ENCODE results near the gene FAM169A.
"Not testable (repeated sequence)": the region's sequence is repeated elsewhere in the genome, so short reads cannot be mapped to it uniquely, and the experiment has no call there.

FAM169A gene

DNA sequence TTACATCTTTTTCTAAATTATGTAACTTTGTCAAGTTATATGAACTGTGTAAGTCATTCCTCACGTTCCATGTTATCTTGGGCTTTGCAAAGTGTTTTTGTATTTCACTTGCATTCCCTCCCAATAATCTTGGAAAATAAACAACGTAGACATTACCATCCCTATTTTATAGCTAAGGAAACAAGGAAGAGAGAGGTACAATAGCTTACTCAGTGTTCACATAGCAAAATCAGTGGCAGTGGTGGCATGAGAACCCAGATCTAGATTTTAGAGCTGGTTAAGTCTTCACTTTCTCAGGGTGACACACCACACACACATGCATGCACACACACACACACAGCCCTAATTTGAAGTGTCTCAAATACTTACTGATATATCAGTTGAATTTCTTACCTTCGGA is 65.0 kb downstream of the FAM169A start:
- DNase-seq (ENCODE audit: low read depth): no peak

- peak; percentile 57 for DNase-seq (ENCODE audit: low read depth)
Observed at GRCh38 chr5:74798977-74799911, 66.9 kb downstream of the FAM169A start.

GRCh38 chr5:74791669-74792068 is 74.5 kb downstream of the FAM169A start:
- DNase-seq (ENCODE audit: low read depth): not testable (repeated sequence)

DNA sequence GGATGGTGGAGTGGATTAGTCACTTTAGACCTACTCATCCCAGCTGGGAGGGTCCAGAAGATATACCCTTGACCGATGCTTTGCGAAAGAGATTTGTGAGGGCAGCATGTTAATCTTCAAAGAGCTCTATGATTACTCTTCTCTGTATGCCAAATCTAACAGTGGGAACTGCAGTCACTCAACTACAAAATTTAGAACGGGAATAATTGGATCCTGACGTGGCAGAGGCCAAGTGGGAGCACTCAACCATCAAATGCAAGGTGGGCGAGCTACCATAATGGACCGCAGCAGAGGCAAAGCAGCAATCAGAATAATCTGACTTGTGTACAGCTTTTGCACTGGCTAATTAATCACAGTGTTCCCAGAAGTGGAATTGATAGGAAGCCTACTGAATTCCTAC is 78.8 kb downstream of the FAM169A start:
- DNase-seq (ENCODE audit: low read depth): no peak

GRCh38 chr5:74786851-74787250 is 79.3 kb downstream of the FAM169A start:
- DNase-seq (ENCODE audit: low read depth): no peak

- no peak for DNase-seq (ENCODE audit: low read depth)
Observed at GRCh38 chr5:74778609-74779008, 87.6 kb downstream of the FAM169A start.

DNA sequence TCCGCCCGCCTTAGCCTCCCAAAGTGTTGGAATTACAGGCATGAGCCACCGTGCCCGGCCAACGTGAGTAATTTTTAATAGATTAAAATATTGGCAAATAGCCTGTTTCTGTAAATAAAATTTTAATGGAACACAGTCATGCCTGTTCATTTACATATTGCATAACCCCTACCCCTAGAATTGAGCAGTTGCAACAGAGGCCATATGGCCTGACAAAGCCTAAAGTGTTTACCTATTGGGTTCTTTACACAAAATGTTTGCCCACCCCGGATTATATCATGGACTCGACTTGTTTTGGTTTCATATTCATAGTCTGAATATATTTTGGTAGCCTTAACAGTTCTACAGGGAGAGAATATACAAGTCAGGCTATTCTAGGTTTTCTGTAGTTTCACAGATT is 93.8 kb downstream of the FAM169A start:
- no peak for DNase-seq (ENCODE audit: low read depth)

GRCh38 chr5:74767579-74767913 is 98.6 kb downstream of the FAM169A start:
- peak; percentile 69 for DNase-seq (ENCODE audit: low read depth)

DNA sequence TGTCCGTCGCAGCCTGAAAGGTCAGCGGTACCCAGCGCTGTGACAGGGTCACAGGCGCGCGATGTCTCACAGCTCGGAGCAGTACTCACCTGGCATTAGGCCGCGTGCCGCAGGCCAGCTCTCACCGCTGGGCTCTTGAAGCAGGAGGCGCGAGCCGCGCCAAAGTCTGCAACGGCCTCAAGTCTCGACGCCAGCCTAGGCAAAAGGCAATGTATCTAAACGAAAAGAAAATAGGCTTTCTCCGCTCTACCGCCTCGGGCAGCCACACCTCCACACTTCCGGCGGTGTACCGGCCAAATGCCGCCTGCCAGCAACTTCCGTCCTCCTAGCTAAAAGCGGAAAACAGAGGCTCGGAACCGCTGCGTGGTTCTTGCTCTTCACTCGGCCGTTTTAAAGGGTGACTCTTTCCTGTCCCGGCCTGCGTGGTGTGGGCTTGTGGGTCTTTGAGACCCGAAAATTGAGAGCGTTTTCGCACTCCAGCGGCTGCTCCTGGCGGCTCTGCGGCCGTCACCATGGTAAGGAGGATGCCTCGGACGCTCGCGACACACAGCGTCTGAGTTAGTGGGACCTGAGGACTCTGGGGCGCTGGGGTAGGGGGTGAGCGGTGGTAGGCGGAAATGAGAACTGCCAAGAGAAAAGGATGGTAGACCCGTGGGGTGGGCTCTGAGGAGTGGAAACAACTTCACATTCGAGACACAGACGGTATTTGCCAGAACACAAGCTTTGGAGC is 99.2 kb downstream of the FAM169A start, which contains the start of the genes GFM2 and NSA2:
TSS of gene GFM2 (minus strand) at position 269 of the 730 bp plus-strand sequence. CDS start 3,375 bp downstream, outside the sequence.
TSS of gene NSA2 (plus strand) at position 401 of the 730 bp plus-strand sequence. CDS start at position 513, 112 bp downstream.
- DNase-seq (ENCODE audit: low read depth): peak; percentile 91

- DNase-seq (ENCODE audit: low read depth): peak; percentile 50
Observed at GRCh38 chr5:74766418-74766848, 99.8 kb downstream of the FAM169A start.

GRCh38 chr5:74765929-74766328 is 100.3 kb downstream of the FAM169A start:
- no peak for DNase-seq (ENCODE audit: low read depth)

DNA sequence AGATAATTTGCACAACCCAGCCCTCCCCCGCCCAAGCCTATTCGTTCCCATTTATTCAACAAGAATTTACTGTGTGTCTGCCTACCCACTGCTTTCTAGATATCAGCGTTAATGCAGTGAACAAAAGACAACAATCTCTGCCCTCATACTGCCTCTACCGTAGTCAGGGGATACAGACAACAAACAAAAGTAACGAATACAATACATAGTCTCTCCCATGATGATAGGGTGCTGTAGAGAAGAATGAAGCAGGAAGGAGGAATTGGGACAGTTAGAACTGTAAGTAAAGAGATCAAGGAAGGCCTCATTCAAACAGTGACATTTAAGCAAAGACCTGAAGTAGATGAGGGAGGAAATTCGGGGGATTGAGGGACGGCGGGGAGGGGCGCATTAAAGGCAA is 101.0 kb downstream of the FAM169A start:
- peak; percentile 6 for DNase-seq (ENCODE audit: low read depth)

- peak; percentile 5 for DNase-seq (ENCODE audit: low read depth)
Observed at GRCh38 chr5:74763504-74763903, 102.7 kb downstream of the FAM169A start.

DNA sequence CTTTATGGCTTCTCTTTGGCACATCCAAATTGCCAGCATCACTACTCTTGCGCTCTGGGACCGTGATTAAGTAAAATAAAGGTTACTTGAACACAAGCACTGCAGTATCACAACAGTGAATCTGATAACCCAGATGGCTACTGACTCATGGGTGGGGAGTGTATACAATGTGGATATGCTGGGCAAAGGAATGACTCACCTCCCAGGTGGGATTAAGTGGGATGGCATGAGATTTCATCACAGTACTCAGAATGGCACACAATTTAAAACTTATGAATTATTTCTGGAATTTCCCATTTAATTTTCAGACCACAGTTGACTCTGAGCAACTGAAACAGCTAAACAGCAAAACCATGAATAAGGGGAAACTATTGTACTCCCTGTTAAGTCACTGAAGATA is 103.6 kb downstream of the FAM169A start:
- peak; percentile 72 for DNase-seq (ENCODE audit: low read depth)

GRCh38 chr5:74761241-74761640 is 104.9 kb downstream of the FAM169A start:
- no peak for DNase-seq (ENCODE audit: low read depth)

DNA sequence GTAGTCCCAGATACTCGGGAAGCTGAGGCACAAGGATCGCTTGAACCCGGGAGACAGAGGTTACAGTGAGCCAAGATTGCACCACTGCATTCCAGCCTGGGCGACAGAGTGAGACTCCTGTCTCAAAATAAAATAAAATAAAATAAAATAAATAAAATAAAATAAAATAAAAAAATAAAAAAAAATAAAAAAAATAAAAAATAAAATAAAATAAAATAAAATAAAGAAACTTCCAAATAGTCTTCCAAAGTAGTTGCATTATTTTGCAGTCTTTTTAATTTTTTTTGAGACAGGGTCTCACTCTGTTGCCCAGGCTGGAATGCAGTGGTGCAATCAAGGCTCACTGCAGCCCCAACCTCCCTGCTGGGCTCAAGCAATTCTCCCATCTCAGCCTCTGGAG is 117.4 kb downstream of the FAM169A start:
- not testable (repeated sequence) for DNase-seq (ENCODE audit: low read depth)

DNA sequence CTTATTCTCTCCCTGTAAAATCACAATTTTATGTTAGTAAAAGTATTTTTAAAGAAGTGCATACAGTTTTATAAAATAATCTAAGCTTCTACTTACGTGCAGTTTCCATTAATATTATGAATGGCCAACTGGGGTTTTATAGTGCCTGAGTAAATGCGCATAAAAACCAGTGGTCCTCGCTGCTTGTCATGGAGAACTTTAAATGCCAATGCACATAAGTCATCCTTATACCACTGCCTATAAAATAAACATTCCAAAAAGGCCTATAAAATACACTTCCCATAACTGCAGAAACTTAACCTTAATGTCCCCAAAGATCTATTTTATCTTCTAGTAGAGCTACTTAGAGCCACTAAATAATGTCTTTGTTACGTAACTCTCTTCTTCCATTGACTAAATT is 127.8 kb downstream of the FAM169A start:
- DNase-seq (ENCODE audit: low read depth): peak; percentile 26

DNA sequence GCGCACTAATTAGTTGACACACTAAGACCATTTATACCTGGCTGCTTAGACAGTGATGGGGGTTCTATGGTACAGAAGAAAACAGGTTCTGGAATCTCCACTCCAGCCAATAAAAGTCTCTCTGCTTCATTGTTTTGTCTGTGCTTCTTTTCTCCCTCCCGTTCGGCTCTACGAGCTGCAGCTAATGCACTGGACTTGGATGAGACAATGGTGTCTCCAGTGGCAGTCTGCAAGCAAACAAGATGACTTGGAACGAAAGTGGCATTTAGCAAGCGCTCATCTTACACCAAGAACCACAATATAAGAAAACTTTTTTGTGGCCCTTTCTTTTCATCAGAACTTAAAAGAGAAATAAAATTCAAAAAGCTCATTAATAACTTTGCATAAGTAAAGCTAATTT is 129.4 kb downstream of the FAM169A start:
- DNase-seq (ENCODE audit: low read depth): no peak
